DND-41 (cell line): ENCODE measurements around the gene APOL5.

Source experiments
- CTCF ChIP-seq: IDR thresholded peaks from 2 replicates; pipeline ENCODE4 v1.5.1; 2012; ENCODE audit warnings: borderline replicate concordance, low read length, moderate library complexity, mild to moderate bottlenecking; ENCODE audit not compliant: poor library complexity, severe bottlenecking; ENCODE audit errors: extremely low read depth
- EZH2 ChIP-seq: IDR thresholded peaks from 3 replicates; pipeline ENCODE4 v1.6.1; 2012; ENCODE audit warnings: borderline replicate concordance, low read depth, mild to moderate bottlenecking, moderate library complexity, low read length, inconsistent platforms; ENCODE audit not compliant: severe bottlenecking

DNA sequence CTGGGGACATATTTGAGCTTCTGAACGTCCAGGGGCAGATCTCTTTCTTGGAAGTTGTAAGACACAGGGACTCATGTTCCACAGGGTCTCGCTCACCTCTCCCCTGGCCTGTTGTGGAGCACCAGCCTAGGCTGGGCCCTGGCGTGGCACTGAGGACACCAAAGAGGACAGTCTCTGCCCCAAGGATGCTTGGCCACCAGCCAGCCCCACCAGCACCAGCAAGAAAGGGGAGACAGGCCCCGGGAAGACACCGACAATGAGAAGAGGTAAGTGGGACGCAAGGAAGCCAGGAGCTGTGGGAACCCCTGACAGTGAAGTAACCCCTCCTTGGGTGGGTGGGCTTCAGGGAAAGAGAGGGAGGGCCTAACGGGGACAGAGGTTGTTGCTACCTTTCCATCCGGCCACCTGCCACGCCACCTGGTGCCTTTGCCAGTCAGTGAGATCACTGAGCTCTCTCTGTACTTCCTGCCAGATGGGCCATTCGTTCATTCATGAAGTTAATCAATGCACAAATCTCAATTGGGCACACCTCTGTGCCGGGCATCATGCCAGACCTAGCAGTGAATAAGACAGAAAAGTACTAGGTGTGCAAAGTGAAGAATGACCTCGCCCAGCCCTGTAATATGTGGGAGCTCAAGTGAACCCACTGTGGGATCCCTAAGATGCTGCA, 11.1 kb downstream of the APOL5 start:
- no peak for TF ChIP-seq CTCF
- TF ChIP-seq EZH2: no peak
